Spleen (tissue), 11 donors: ENCODE data around the gene RHEB. TPM values are rescaled to one million over a fixed set of nuclear protein-coding genes. Genes with fewer than 3 reads are reported as not detected.

Experiments used
- DNase-seq: peaks from one replicate; pipeline ENCODE4 v3.0.0-alpha.2; 2020
- H3K27ac ChIP-seq, 8 donors: fragments of 200-600 bp; sonication (generic) in 7 of 8; 1 replicate in 4 of 8; 2 replicates in 4 of 8; pipeline versions ENCODE4 v1.5.0 to v1.8.0; 2016 to 2021; ENCODE audit warnings: inconsistent platforms in 4 of 8, mild to moderate bottlenecking in 4 of 8, moderate library complexity in 1 of 8
- H3K27me3 ChIP-seq, 7 donors: fragments of 200-600 bp; sonication (generic) in 6 of 7; replicated peaks in 1 of 7; 1 replicate in 4 of 7; 2 replicates in 3 of 7; pipeline versions ENCODE4 v1.5.0 to v1.8.0; 2016 to 2021; ENCODE audit warnings: inconsistent platforms in 3 of 7, mild to moderate bottlenecking in 1 of 7
- H3K36me3 ChIP-seq, 6 donors: fragments of 200-600 bp; sonication (generic) in 5 of 6; 1 replicate in 4 of 6; 2 replicates in 2 of 6; pipeline versions ENCODE4 v1.5.0 to v1.8.0; 2016 to 2021; ENCODE audit warnings: inconsistent platforms in 2 of 6
- H3K4me1 ChIP-seq, 6 donors: fragments of 200-600 bp; sonication (generic) in 5 of 6; 1 replicate in 3 of 6; 2 replicates in 3 of 6; pipeline versions ENCODE4 v1.5.0 to v1.8.0; 2016 to 2021; ENCODE audit warnings: inconsistent platforms in 3 of 6
- H3K4me3 ChIP-seq, 8 donors: fragments of 200-600 bp; sonication (generic) in 7 of 8; 1 replicate in 4 of 8; 2 replicates in 4 of 8; pipeline versions ENCODE4 v1.5.0 to v1.8.0; 2016 to 2021; ENCODE audit warnings: inconsistent platforms in 4 of 8, mild to moderate bottlenecking in 4 of 8, moderate library complexity in 2 of 8
- H3K9me3 ChIP-seq, 8 donors: fragments of 200-600 bp; sonication (generic) in 7 of 8; 1 replicate in 4 of 8; 2 replicates in 4 of 8; pipeline versions ENCODE4 v1.5.0 to v1.8.0; 2016 to 2021; ENCODE audit warnings: inconsistent platforms in 4 of 8
- POLR2A ChIP-seq, 3 donors: fragments of 450-650 bp; IDR thresholded peaks; one replicate each; pipeline ENCODE4 v1.5.1; 2017; ENCODE audit warnings: antibody characterized with exemption in 3 of 3, mild to moderate bottlenecking in 1 of 3
- POLR2AphosphoS5 ChIP-seq, 3 donors: sonication (generic); formaldehyde crosslinking; IDR thresholded peaks; one replicate each; pipeline ENCODE4 v1.5.1; 2017; ENCODE audit warnings: antibody characterized with exemption in 3 of 3
- WGBS, 5 donors: extraction: QIAGEN DNeasy Blood & Tissue Kit in 3 of 5; methylation state at CpG; one replicate each; pipeline versions ENCODE4 v1.1.5 to v1.1.7; 2013 to 2018; 5-methylcytosine and 5-hydroxymethylcytosine counted together
- intact Hi-C: fragments of 100-400 bp; cut with DNase I; formaldehyde crosslinking; loops from one replicate; pipeline ENCODE4 v1.15.0; 2023; ENCODE audit warnings: low total_unique reads
- polyA plus RNA-seq, 3 donors: library from polyadenylated mRNA; stranded (reverse); fragments of 200-250 nt; gene quantifications; one replicate each; pipeline ENCODE4 v1.2.1, GENCODE V29; 2013
- total RNA-seq, 7 donors: library from RNA; depleted of rRNA in 3 of 7; stranded (reverse); fragments of >200 nt in 3 of 7; fragmentation: NEBNext Ultra II Directional in 4 of 7; extraction: Animal tissue kit (Norgen Biotek cat#: 25700) in 4 of 7; gene quantifications; one replicate each; pipeline versions ENCODE4 v1.1.0 to v1.2.1, GENCODE V29; 2016 to 2021
- TF ChIP-seq, protein P1 (sequence below), 11 experiments: fragments of 200-600 bp in 7 of 11; fragments of 450-650 bp in 4 of 11; sonication (generic) in 4 of 11; IDR thresholded peaks in 8 of 11; conservative IDR thresholded peaks in 3 of 11; 1 replicate in 7 of 11; 2 replicates in 4 of 11; pipeline versions ENCODE4 v1.4.0 to v1.8.0; 2016 to 2021; ENCODE audit warnings: antibody characterized with exemption in 11 of 11, inconsistent platforms in 4 of 11, mild to moderate bottlenecking in 1 of 11
- donor health status: healthy with polysubstance abuse.
- donor health status: DM: no; HTN: no; CAD: no; lungs with moderate emphysema.
- donor health status: DM: no; HTN: no; CAD: no.
- donor health status: Bipolar disorder and iron deficiency.
- donor health status: healthy.
- donor health status: DM: no; HTN: no; CAD: no.
- donor health status: DM: yes; HTN: yes; CAD: no.

The RHEB gene
- total and polyA plus RNA-seq, 10 donors: 42.3 to 89.9 (median 72.5) TPM

DNA sequence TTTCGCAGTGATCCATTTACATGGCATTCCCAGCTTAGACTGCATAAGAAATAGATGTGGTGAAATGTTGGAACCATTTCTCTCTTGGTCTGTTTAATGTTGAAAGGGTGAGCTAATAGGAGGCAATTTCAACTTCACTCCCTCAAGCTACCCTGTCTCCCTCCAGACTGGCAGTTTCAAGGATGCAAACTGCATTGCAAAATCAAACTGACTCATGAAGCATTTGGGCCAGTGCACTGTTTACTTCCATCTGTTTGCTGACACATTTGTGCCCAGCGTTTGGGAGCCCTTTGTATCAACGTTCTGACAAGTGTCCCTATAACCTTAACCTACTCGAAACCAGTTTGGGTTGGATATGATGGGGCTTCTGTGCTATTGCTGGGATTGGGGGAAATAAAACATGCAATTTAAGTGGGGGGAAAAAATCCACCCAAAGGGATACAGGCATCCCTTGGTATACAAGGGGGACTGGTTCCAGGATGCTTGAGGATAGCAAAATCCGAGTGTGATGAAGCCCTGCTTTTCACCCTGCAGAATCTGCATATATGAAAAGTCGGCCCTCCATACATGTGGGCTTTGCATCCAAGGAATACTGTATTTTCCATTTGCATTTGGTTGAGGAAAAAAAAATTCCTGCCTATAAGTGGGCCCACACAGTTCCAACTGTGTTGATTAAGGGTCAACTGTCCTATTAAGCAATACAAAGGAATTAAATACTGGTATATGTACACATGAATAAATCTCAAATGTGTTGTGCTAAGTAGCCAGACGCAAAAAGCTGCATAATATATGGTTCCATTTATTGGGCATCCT is 15.6 kb downstream of the RHEB start:
- Histone ChIP-seq H3K4me1 (peaks cover 10 to 94% (median 47%) of the 10 kb centered on the region in 6 donors), H3K4me3 (no peak overlapping the region), H3K36me3 (peaks cover 0 to 7% (median 0%) of the 10 kb centered on the region in 6 donors), H3K27ac (peak overlapping the region in 2 of 8 donors; percentile 2 to 5), H3K9me3 (no peaks in the 10 kb centered on the region), H3K27me3 (no peaks in the 10 kb centered on the region)
- TF ChIP-seq POLR2A (IDR thresholded peaks at IDR 0.05) (no peak), POLR2AphosphoS5 (IDR thresholded peaks at IDR 0.05) (peak in 1 of 3 donors; percentile 39)
- TF ChIP-seq, protein P1, sequence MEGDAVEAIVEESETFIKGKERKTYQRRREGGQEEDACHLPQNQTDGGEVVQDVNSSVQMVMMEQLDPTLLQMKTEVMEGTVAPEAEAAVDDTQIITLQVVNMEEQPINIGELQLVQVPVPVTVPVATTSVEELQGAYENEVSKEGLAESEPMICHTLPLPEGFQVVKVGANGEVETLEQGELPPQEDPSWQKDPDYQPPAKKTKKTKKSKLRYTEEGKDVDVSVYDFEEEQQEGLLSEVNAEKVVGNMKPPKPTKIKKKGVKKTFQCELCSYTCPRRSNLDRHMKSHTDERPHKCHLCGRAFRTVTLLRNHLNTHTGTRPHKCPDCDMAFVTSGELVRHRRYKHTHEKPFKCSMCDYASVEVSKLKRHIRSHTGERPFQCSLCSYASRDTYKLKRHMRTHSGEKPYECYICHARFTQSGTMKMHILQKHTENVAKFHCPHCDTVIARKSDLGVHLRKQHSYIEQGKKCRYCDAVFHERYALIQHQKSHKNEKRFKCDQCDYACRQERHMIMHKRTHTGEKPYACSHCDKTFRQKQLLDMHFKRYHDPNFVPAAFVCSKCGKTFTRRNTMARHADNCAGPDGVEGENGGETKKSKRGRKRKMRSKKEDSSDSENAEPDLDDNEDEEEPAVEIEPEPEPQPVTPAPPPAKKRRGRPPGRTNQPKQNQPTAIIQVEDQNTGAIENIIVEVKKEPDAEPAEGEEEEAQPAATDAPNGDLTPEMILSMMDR (IDR thresholded peaks at IDR 0.05 in 8 of 11, conservative IDR thresholded peaks at IDR 0.05 in 3 of 11): no peak
- intact Hi-C loops: no loop called here
- WGBS, 5 donors: 69 to 87% (median 77%) methylated on average over 7 of the region's 7 CpGs
- no peak for DNase-seq

GRCh38 chr7:151501676-151502075 is 18.0 kb downstream of the RHEB start:
- Histone ChIP-seq H3K36me3 (peaks cover 0 to 16% (median 0%) of the 10 kb centered on the region in 6 donors), H3K27me3 (no peaks in the 10 kb centered on the region), H3K27ac (no peak overlapping the region), H3K4me1 (peaks cover 7 to 94% (median 42%) of the 10 kb centered on the region in 6 donors), H3K4me3 (no peak overlapping the region), H3K9me3 (no peaks in the 10 kb centered on the region)
- peak in 1 of 3 donors; percentile 11 for TF ChIP-seq POLR2AphosphoS5 (IDR thresholded peaks at IDR 0.05)
- TF ChIP-seq, protein P1 (IDR thresholded peaks at IDR 0.05 in 8 of 11, conservative IDR thresholded peaks at IDR 0.05 in 3 of 11): no peak
- intact Hi-C loops: no loop called here
- no peak for DNase-seq
- 92 to 98% (median 97%) methylated on average over 7 to 15 of the region's 15 CpGs for WGBS, 5 donors

DNA sequence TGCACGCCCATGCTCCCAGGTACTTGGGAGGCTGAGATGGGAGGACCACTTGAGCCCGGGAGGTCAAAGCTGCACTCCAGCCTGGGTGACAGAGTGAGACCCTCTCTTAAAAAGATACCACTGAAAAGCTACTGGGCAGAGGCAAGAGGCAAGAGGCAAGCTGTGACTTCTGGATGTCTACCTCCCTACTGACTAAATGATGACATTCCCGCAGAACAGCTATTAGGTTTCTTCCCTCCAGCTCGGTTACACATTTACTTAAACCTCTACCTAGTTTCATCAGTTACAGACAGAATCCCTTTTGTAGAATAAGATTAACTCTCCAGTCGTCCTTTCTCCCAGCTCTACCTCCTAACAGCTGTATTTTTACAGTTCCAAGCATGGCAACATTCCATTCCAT is 21.2 kb downstream of the RHEB start:
- Histone ChIP-seq H3K4me1 (peaks cover 3 to 95% (median 39%) of the 10 kb centered on the region in 6 donors), H3K9me3 (no peaks in the 10 kb centered on the region), H3K27me3 (no peaks in the 10 kb centered on the region), H3K4me3 (no peak overlapping the region), H3K27ac (no peak overlapping the region), H3K36me3 (peaks cover 0 to 16% (median 0%) of the 10 kb centered on the region in 6 donors)
- 92 to 96% (median 95%) methylated on average over 5 of the region's 5 CpGs for WGBS, 5 donors
- intact Hi-C loops: no loop called here
- TF ChIP-seq POLR2A (IDR thresholded peaks at IDR 0.05): no peak
- TF ChIP-seq POLR2AphosphoS5 (IDR thresholded peaks at IDR 0.05): no peak
- TF ChIP-seq, protein P1 (IDR thresholded peaks at IDR 0.05 in 8 of 11, conservative IDR thresholded peaks at IDR 0.05 in 3 of 11): no peak
- DNase-seq: no peak

- Histone ChIP-seq H3K27me3 (no peaks in the 10 kb centered on the region), H3K9me3 (no peaks in the 10 kb centered on the region), H3K27ac (no peak overlapping the region), H3K4me1 (peaks cover 3 to 91% (median 39%) of the 10 kb centered on the region in 6 donors), H3K36me3 (peaks cover 0 to 16% (median 0%) of the 10 kb centered on the region in 6 donors), H3K4me3 (no peak overlapping the region)
- no peak for DNase-seq
- WGBS, 5 donors: 93 to 98% (median 95%) methylated on average over 10 of the region's 10 CpGs
- intact Hi-C loops: no loop called here
- TF ChIP-seq POLR2A (IDR thresholded peaks at IDR 0.05): no peak
- TF ChIP-seq POLR2AphosphoS5 (IDR thresholded peaks at IDR 0.05): no peak
- TF ChIP-seq, protein P1 (IDR thresholded peaks at IDR 0.05 in 8 of 11, conservative IDR thresholded peaks at IDR 0.05 in 3 of 11): no peak
Observed at GRCh38 chr7:151497306-151497871, 22.3 kb downstream of the RHEB start.
